ENCODE data around the gene JARID2. TPM values are rescaled to one million over a fixed set of nuclear protein-coding genes. Genes with fewer than 3 reads are reported as not detected.
"Not testable (repeated sequence)": the region's sequence is repeated elsewhere in the genome, so short reads cannot be mapped to it uniquely, and the experiment has no call there.

The JARID2 gene
- total and polyA plus RNA-seq, 2 of the 8 experiments (the other 6 are each of a cell fraction or from before 2014, with no cell fraction given): 60.1 to 239 TPM

- CTCF ChIA-PET (ENCODE audit: partially characterized antibody): interaction anchor here (2.6 kb wide), 1 partner anchor 10 kb away, joined by 11 read pairs; no protein-coding TSS in a partner anchor
- H3K14ac ChIP-seq (ENCODE audit: insufficient read length); H4K5ac ChIP-seq (ENCODE audit: insufficient read length, low read depth, low read length); H3K9me3 ChIP-seq (ENCODE audit: insufficient read depth in 2 of 2, low read depth in 1 of 2, low read length in 1 of 2); H2BK20ac ChIP-seq (ENCODE audit: low read length); H3K56ac ChIP-seq (replicated peaks; ENCODE audit: insufficient read length, low read depth, low read length); H3K23ac ChIP-seq (ENCODE audit: insufficient read length); H2BK120ac ChIP-seq (replicated peaks; ENCODE audit: low read depth, low read length); H3K9ac ChIP-seq (replicated peaks in 1 of 4; ENCODE audit: extremely low read depth in 1 of 4, low read depth in 3 of 4, low read length in 3 of 4); H2BK12ac ChIP-seq (ENCODE audit: low read depth, low read length); H2AFZ ChIP-seq (ENCODE audit: low read length); H3K4me3 ChIP-seq (ENCODE audit: extremely low read depth in 1 of 4, insufficient read depth in 2 of 4, low read depth in 3 of 4, low read length in 4 of 4); H3K4me1 ChIP-seq (replicated peaks in 1 of 4; ENCODE audit: control insufficient read depth in 3 of 4, insufficient read depth in 4 of 4, low read length in 3 of 4); H3K4ac ChIP-seq (replicated peaks; ENCODE audit: insufficient read length, low read depth, low read length); FAIRE-seq; H3K79me2 ChIP-seq (ENCODE audit: control insufficient read depth in 1 of 2, insufficient read depth in 2 of 2, low read length in 2 of 2); POLR2A ChIA-PET (ENCODE audit: partially characterized antibody); H2BK5ac ChIP-seq (ENCODE audit: low read depth, low read length); H2BK15ac ChIP-seq (ENCODE audit: low read length); H3K27ac ChIP-seq (ENCODE audit: low read depth, low read length); H3K79me1 ChIP-seq (ENCODE audit: low read depth, low read length); H4K8ac ChIP-seq (ENCODE audit: extremely low read depth, insufficient read depth, low read length); H3K4me2 ChIP-seq (ENCODE audit: insufficient read depth in 1 of 2, low read depth in 2 of 2, low read length in 2 of 2); H3K27me3 ChIP-seq (replicated peaks in 1 of 4; ENCODE audit: control insufficient read depth in 3 of 4, extremely low read depth in 1 of 4, insufficient read depth in 3 of 4, low read length in 3 of 4); H4K91ac ChIP-seq (replicated peaks; ENCODE audit: insufficient read length, low read length); H2AK5ac ChIP-seq (ENCODE audit: low read depth, low read length); H3K36me3 ChIP-seq (ENCODE audit: control insufficient read depth in 2 of 4, insufficient read depth in 4 of 4, low read length in 3 of 4); H4K20me1 ChIP-seq (replicated peaks in 1 of 2; ENCODE audit: control insufficient read depth in 1 of 2, insufficient read depth in 2 of 2, low read length in 2 of 2); H3K18ac ChIP-seq (ENCODE audit: extremely low read depth, low read length); H3K23me2 ChIP-seq (ENCODE audit: low read depth, low read length): not testable (repeated sequence)
- WGBS, 2 experiments (ENCODE audit: extremely low coverage in 1 of 2, insufficient coverage in 1 of 2, insufficient read length in 1 of 2, insufficient replicate concordance in 2 of 2, low coverage in 1 of 2, low lambda C conversion rate in 2 of 2, missing lambda C conversion rate in 1 of 2): 93% methylated on average over 5 of the region's 5 CpGs; no CpG with 5 or more reads in 1 of the 2 experiments
- DNase-seq (ENCODE audit: low read depth in 1 of 2, low spot score in 2 of 2): peak in 1 of 2 experiments; percentile 10
Observed at GRCh38 chr6:15543332-15543917, 297.6 kb downstream of the JARID2 start.
